Esophagus squamous epithelium (tissue), 4 donors: ENCODE data around the gene PRKCE.

Experiments used
- CTCF ChIP-seq, 6 experiments: fragments of 450-650 bp in 4 of 6; fragments of 200-600 bp in 2 of 6; sonication (generic) in 2 of 6; IDR thresholded peaks; one replicate each; pipeline ENCODE4 v1.5.1; 2016 to 2019; ENCODE audit warnings: antibody characterized with exemption in 6 of 6, mild to moderate bottlenecking in 4 of 6, moderate library complexity in 4 of 6
- POLR2A ChIP-seq, 4 donors: fragments of 450-650 bp; IDR thresholded peaks; one replicate each; pipeline ENCODE4 v1.6.1; 2017; ENCODE audit warnings: antibody characterized with exemption in 4 of 4, mild to moderate bottlenecking in 4 of 4, moderate library complexity in 3 of 4

- TF ChIP-seq CTCF (IDR thresholded peaks at IDR 0.05) (no peak), POLR2A (IDR thresholded peaks at IDR 0.05) (no peak)
Measured at GRCh38 chr2:45652090-45653031, 886 bp downstream of the PRKCE start.
